Measurements from ENCODE around the gene ALK.

Gene ALK

GRCh38 chr2:29189052-29189451 is 732.3 kb downstream of the ALK start:
- no peak for DNase-seq (ENCODE audit: extremely low read depth, low read depth)

GRCh38 chr2:29187926-29188325 is 733.5 kb downstream of the ALK start:
- no peak for TF ChIP-seq CTCF (IDR thresholded peaks at IDR 0.05; ENCODE audit: low read depth, low read length)
- no peak for DNase-seq (ENCODE audit: extremely low read depth, low read depth)

More at GRCh38 chr2:29189052-29189451, 732.3 kb downstream of the ALK start:
- TF ChIP-seq CTCF (IDR thresholded peaks at IDR 0.05; ENCODE audit: low read depth, low read length) = no peak

GRCh38 chr2:29186817-29187216 is 734.6 kb downstream of the ALK start:
- no peak for DNase-seq (ENCODE audit: extremely low read depth, low read depth)
- no peak for TF ChIP-seq CTCF (IDR thresholded peaks at IDR 0.05; ENCODE audit: low read depth, low read length)

GRCh38 chr2:29184531-29184930 is 736.9 kb downstream of the ALK start:
- no peak for DNase-seq (ENCODE audit: extremely low read depth, low read depth)
- no peak for TF ChIP-seq CTCF (IDR thresholded peaks at IDR 0.05; ENCODE audit: low read depth, low read length)

- no peak for TF ChIP-seq CTCF (IDR thresholded peaks at IDR 0.05; ENCODE audit: low read depth, low read length)
- DNase-seq (ENCODE audit: extremely low read depth, low read depth) = no peak
Observed at GRCh38 chr2:29182920-29183319, 738.5 kb downstream of the ALK start.

GRCh38 chr2:29182334-29182733 is 739.1 kb downstream of the ALK start:
- no peak for TF ChIP-seq CTCF (IDR thresholded peaks at IDR 0.05; ENCODE audit: low read depth, low read length)
- DNase-seq (ENCODE audit: extremely low read depth, low read depth) = no peak

- DNase-seq (ENCODE audit: extremely low read depth, low read depth) = no peak
- no peak for TF ChIP-seq CTCF (IDR thresholded peaks at IDR 0.05; ENCODE audit: low read depth, low read length)
Observed at GRCh38 chr2:29175338-29175737, 746.0 kb downstream of the ALK start.

All from AG09319 (cell line).